ENCODE measurements around the gene UQCR10.

UQCR10 gene

DNA sequence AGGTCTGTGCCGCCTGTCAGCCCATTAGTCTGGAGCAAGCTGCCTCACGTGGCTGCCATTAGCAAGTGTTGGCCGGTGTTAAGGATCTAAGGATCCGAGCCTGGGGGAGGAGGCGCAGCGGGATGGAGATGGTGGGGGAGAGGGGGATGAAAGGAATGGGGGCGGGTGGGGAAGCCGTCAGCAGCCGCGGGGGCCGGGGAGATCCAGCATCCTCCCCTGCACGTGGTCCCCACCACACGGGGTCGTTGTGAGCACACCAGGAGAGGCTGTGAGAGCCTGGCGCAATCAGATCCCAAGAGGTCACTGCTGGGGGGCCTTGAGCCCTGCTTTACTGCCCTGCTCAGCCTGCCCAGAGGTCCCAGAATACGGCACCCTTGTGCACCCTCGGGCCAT is 40.0 kb upstream of the UQCR10 start:
- POLR2A ChIA-PET (ENCODE audit: low non-redundant PET): no interaction called here
- DNase-seq (ENCODE audit: low spot score): no peak

DNA sequence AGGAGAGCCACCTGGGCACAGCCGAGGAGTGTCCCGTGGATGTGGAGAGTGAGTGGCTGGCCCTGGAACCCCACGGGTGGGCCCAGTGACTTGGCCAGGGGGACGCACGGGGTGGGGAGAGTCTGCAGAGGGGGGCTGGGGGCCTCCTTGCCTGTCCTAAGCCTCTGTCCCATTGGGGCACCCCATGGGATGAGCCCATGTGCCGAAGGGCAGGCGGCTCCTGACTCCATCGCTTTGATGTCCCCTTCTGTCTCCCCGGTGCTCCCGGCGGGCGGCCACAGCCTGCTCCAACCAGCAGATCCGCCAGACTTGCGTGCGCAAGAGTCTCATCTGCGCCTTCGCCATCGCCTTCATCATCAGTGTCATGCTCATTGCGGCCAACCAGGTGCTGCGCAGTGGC is 38.0 kb upstream of the UQCR10 start:
- no peak for TF ChIP-seq CTCF (conservative IDR thresholded peaks at IDR 0.05; ENCODE audit: low read depth)
- no peak for DNase-seq (ENCODE audit: low spot score)
- no peak overlapping the region for H3K27ac ChIP-seq
- ChIA-PET CTCF (no interaction called here), POLR2A (ENCODE audit: low non-redundant PET) (no interaction called here)

More for the DNA sequence above, 40.0 kb upstream of the UQCR10 start:
- CTCF ChIA-PET: no interaction called here
- H3K27ac ChIP-seq: no peak overlapping the region
- 0 out of 2 replicates have a peak, but pooled peaks have one; percentile 11 for TF ChIP-seq CTCF (conservative IDR thresholded peaks at IDR 0.05; ENCODE audit: low read depth)

DNA sequence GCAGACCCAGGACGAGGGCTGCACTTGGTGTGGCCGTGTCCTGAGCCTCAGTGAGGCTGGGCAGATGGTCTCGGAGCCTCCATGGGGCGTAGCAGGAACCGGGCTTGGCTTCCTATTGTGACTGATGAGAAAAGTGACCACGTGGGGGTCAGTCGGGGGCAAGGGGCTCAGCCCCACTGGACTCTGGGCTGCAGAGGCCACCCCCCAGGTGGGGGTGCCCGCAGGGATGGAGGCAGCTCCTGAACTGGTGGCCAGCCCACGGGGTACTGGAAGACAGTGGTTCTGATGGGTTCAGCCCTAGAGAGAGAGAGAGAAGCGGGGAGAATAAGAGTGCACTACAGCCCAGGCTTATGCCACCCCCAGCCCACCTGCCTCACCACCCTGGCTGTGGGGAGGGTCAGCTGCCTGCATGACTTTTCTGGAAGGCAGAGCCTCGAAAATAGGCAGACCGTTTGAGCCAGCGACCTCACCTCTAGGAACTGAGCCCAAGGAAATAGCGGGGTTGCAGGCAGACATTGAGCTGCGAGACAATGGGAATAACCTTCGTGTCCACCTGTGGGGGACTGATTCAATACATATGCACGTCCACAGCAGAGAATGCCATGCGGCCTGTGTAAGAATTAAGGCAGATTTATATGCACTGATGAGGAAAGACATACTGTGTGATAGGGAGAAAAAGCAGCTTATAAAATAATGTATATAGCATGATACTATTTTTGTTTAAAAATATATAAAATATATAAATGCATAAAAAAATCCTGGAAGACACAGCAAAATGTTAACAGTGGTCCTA is 35.9 kb upstream of the UQCR10 start:
- DNase-seq (ENCODE audit: low spot score): no peak
- ChIA-PET CTCF (no interaction called here), POLR2A (ENCODE audit: low non-redundant PET) (no interaction called here)
- TF ChIP-seq CTCF (conservative IDR thresholded peaks at IDR 0.05; ENCODE audit: low read depth): no peak
- H3K27ac ChIP-seq: no peak overlapping the region

DNA sequence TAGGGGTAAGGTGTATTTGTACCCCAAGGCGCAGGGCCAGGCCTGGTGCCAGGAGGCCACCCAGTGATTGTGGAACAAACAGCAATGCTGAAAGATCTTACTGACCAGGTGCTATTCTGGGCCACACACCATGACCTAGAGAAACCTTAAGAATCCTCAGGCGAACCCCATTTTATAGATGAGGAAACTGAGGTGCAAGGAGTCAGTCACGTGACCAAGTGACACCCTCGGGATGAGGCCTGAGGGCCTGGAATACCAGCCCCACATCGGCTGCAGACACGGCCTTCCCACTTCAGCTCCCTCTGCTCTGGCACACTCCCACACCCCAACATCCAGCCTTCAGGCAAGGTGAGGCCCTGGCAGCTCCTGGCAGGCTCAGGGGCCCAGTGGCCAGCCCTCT is 34.3 kb upstream of the UQCR10 start:
- ChIA-PET CTCF (interaction anchor here (0.8 kb wide), 2 partner anchors 12 to 14 kb away, joined by 4 to 5 read pairs; no protein-coding TSS in a partner anchor), POLR2A (ENCODE audit: low non-redundant PET) (no interaction called here)
- H3K27ac ChIP-seq: peak overlapping the region; percentile 77

DNA sequence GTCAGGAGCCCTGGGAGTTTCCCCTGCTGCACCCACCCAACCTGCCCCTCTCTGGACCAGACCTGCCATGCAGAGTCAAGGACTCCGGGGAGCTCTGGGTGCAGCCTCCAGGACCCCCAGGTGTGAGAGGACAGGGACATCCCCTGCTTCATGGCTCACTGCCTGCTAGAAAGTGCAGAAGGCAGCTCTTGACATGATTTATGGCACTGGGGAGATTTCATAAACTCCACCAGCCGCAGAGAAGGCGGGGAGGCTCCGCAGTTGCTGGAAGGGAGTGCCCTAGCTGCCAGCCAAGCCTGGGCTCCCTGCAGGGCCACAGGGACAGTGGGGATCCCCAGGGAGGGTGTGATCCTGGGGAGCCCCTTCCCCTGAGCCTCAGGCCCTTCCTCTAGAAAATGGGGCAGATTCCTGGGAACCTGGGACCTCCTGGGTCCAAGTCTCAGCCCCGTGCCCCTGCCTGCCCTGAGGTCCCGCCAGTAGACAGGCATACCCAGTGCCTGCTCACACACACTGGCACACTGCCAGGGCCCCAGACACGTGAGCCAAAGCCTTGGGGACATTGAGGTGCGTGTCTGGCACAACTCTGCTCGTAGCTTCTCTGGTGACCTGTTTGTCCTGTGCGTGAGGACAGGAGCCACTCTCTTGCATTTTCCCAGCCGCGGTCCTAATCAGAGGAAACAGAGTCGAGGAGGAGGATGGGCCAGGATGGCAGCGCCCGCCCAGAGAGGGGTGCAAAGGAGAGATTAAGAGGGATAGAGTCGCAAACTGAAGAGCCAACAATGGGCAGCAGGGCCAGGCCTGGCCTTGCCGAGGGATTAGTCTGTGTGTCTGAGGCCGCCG is 33.6 kb upstream of the UQCR10 start:
- ChIA-PET POLR2A (ENCODE audit: low non-redundant PET) (no interaction called here), CTCF (interaction anchor here (0.6 to 0.8 kb wide), 3 partner anchors 11 to 269 kb away, joined by 3 to 5 read pairs (median 4); no protein-coding TSS in a partner anchor)
- peak; percentile 28 for DNase-seq (ENCODE audit: low spot score)
- peak overlapping the region; percentile 77 for H3K27ac ChIP-seq
- TF ChIP-seq CTCF (conservative IDR thresholded peaks at IDR 0.05; ENCODE audit: low read depth): no peak

More for the DNA sequence above, 34.3 kb upstream of the UQCR10 start:
- TF ChIP-seq CTCF (conservative IDR thresholded peaks at IDR 0.05; ENCODE audit: low read depth): no peak
- no peak for DNase-seq (ENCODE audit: low spot score)

GRCh38 chr22:29734406-29734805 is 32.8 kb upstream of the UQCR10 start:
- TF ChIP-seq CTCF (conservative IDR thresholded peaks at IDR 0.05; ENCODE audit: low read depth): no peak
- CTCF ChIA-PET: interaction anchor here (0.6 kb wide), 1 partner anchor 269 kb away, joined by 3 read pairs; no protein-coding TSS in a partner anchor
- no peak for DNase-seq (ENCODE audit: low spot score)
- peak overlapping the region; percentile 77 for H3K27ac ChIP-seq
- POLR2A ChIA-PET (ENCODE audit: low non-redundant PET): no interaction called here

All from RWPE1 (cell line).